SK-N-SH (cell line): ENCODE measurements around the gene DENND6B. TPM values are rescaled to one million over a fixed set of nuclear protein-coding genes. Genes with fewer than 3 reads are reported as not detected.

ENCODE experiments used
- CTCF ChIA-PET: fragments of 300-600, 350-600 bp; formaldehyde crosslinking; extraction: SDS; loops from one replicate; lab custom pipeline; 2021; lab: Yijun Ruan, JAX
- POLR2A ChIA-PET: fragments of 350-600 bp; sonication (Branson Sonifier 250); formaldehyde crosslinking; extraction: SDS; loops from one replicate; lab custom pipeline; 2020; ENCODE audit warnings: antibody characterized with exemption, inconsistent platforms; lab: Yijun Ruan, JAX
- DNase-seq: peaks from one replicate; pipeline ENCODE4 v3.0.0; 2012
- H2AFZ ChIP-seq: fragments of 200-600 bp; sonication (generic); 2 replicates; pipeline ENCODE4 v1.8.1; 2016; ENCODE audit warnings: antibody characterized with exemption, mild to moderate bottlenecking, low read depth
- H3F3A ChIP-seq: fragments of 200-600 bp; sonication (generic); replicated peaks from 2 replicates; pipeline ENCODE3; 2016; ENCODE audit warnings: antibody characterized with exemption, mild to moderate bottlenecking; ENCODE audit not compliant: insufficient read depth
- H3K27ac ChIP-seq, 2 experiments: fragments of 200-500 bp in 1 of 2; fragments of 200-600 bp in 1 of 2; sonication (Bioruptor generic) in 1 of 2; sonication (generic), shearing (Covaris generic) in 1 of 2; 2 replicates each; pipeline versions ENCODE4 v1.5.1 to v1.6.1; 2014 to 2016; ENCODE audit warnings: low read depth in 2 of 2, inconsistent platforms in 1 of 2, low read length in 1 of 2, mild to moderate bottlenecking in 1 of 2, mixed read lengths in 1 of 2
- H3K27me3 ChIP-seq: fragments of 200-600 bp; sonication (generic), shearing (Covaris generic); 2 replicates; pipeline ENCODE4 v1.6.1; 2016; ENCODE audit warnings: mixed run types; ENCODE audit not compliant: insufficient read depth
- H3K36me3 ChIP-seq, 2 experiments: fragments of 200-500 bp in 1 of 2; fragments of 200-600 bp in 1 of 2; sonication (Bioruptor generic) in 1 of 2; sonication (generic) in 1 of 2; replicated peaks in 1 of 2; 2 replicates each; pipeline versions ENCODE3 to v1.5.1; 2014 to 2016; ENCODE audit warnings: low read length in 1 of 2, mild to moderate bottlenecking in 1 of 2; ENCODE audit not compliant: insufficient read depth in 2 of 2, control insufficient read depth in 1 of 2
- H3K4me1 ChIP-seq, 2 experiments: fragments of 200-500 bp in 1 of 2; fragments of 200-600 bp in 1 of 2; sonication (Bioruptor generic) in 1 of 2; sonication (generic), shearing (Covaris generic) in 1 of 2; 2 replicates each; pipeline versions ENCODE4 v1.5.1 to v1.6.1; 2014 to 2016; ENCODE audit warnings: low read depth in 1 of 2, low read length in 1 of 2, mixed run types in 1 of 2; ENCODE audit not compliant: insufficient read depth in 2 of 2, control insufficient read depth in 1 of 2
- H3K4me2 ChIP-seq: fragments of 200-600 bp; sonication (generic), shearing (Covaris generic); 2 replicates; pipeline ENCODE4 v1.6.1; 2017; ENCODE audit warnings: mixed run types
- H3K4me3 ChIP-seq, 2 experiments: fragments of 200-500 bp in 1 of 2; fragments of 200-600 bp in 1 of 2; sonication (Bioruptor generic) in 1 of 2; sonication (generic), shearing (Covaris generic) in 1 of 2; 2 replicates each; pipeline versions ENCODE4 v1.5.1 to v1.8.1; 2014 to 2016; ENCODE audit warnings: low read depth in 2 of 2, inconsistent platforms in 1 of 2, low read length in 1 of 2, mild to moderate bottlenecking in 1 of 2, mixed read lengths in 1 of 2, moderate library complexity in 1 of 2
- H3K79me2 ChIP-seq: fragments of 200-600 bp; sonication (generic); 2 replicates; pipeline ENCODE4 v1.8.1; 2017; ENCODE audit warnings: mild to moderate bottlenecking; ENCODE audit not compliant: insufficient read depth
- H3K9ac ChIP-seq: fragments of 200-600 bp; sonication (generic); 2 replicates; pipeline ENCODE4 v1.6.1; 2017; ENCODE audit warnings: mixed run types
- H3K9me2 ChIP-seq: fragments of 200-600 bp; sonication (generic); 2 replicates; pipeline ENCODE4 v1.6.1; 2017; ENCODE audit warnings: mixed run types
- H3K9me3 ChIP-seq: fragments of 200-600 bp; sonication (generic); 2 replicates; pipeline ENCODE4 v1.6.1; 2017; ENCODE audit warnings: mixed run types, mild to moderate bottlenecking, moderate library complexity
- H4K20me1 ChIP-seq: fragments of 200-600 bp; sonication (generic); 2 replicates; pipeline ENCODE4 v1.6.1; 2017; ENCODE audit warnings: mild to moderate bottlenecking, mixed run types; ENCODE audit not compliant: insufficient read depth
- ELF1 ChIP-seq: IDR thresholded peaks from 2 replicates; pipeline ENCODE4 v1.4.0; 2012
- EZH2phosphoT487 ChIP-seq: fragments of 200-600 bp; sonication (generic); IDR thresholded peaks from 2 replicates; pipeline ENCODE4 v1.6.1; 2017; ENCODE audit warnings: low read depth, mixed run types, mild to moderate bottlenecking, antibody characterized with exemption, moderate library complexity, borderline replicate concordance
- FOSL2 ChIP-seq: IDR thresholded peaks from 2 replicates; pipeline ENCODE4 v1.4.0; 2012; ENCODE audit warnings: low read depth, mild to moderate bottlenecking, moderate library complexity, borderline replicate concordance
- FOXM1 ChIP-seq: IDR thresholded peaks from 2 replicates; pipeline ENCODE4 v1.4.0; 2012; ENCODE audit warnings: low read depth, mild to moderate bottlenecking
- GATA2 ChIP-seq: sonication (generic); formaldehyde crosslinking; IDR thresholded peaks from 2 replicates; pipeline ENCODE4 v1.5.0; 2020; ENCODE audit warnings: mild to moderate bottlenecking, missing genetic modification reagents
- JUND ChIP-seq: IDR thresholded peaks from 2 replicates; pipeline ENCODE4 v1.4.0; 2012
- MXI1 ChIP-seq: IDR thresholded peaks from 2 replicates; pipeline ENCODE4 v1.6.1; 2012; ENCODE audit warnings: mild to moderate bottlenecking, low read depth, low read length, improper control_type of control experiment
- NFIC ChIP-seq: IDR thresholded peaks from 2 replicates; pipeline ENCODE4 v1.4.0; 2012; ENCODE audit warnings: borderline replicate concordance
- PBX3 ChIP-seq: IDR thresholded peaks from 2 replicates; pipeline ENCODE4; 2012
- RAD21 ChIP-seq: IDR thresholded peaks from 2 replicates; pipeline ENCODE4 v1.6.1; 2012; ENCODE audit warnings: mild to moderate bottlenecking, low read length
- RCOR1 ChIP-seq: fragments of 150-350 bp; IDR thresholded peaks from 2 replicates; pipeline ENCODE4 v1.6.1; 2017; ENCODE audit warnings: antibody characterized with exemption, low read length
- RFX5 ChIP-seq: IDR thresholded peaks from 2 replicates; pipeline ENCODE4 v1.6.1; 2012; ENCODE audit warnings: mild to moderate bottlenecking, improper control_type of control experiment, low read length
- RXRA ChIP-seq: IDR thresholded peaks from 2 replicates; pipeline ENCODE4 v1.4.0; 2012; ENCODE audit warnings: low read depth, mild to moderate bottlenecking, borderline replicate concordance
- TAF1 ChIP-seq: IDR thresholded peaks from 2 replicates; pipeline ENCODE4 v1.6.1; 2012; ENCODE audit warnings: low read depth, mild to moderate bottlenecking, low read length, moderate library complexity, borderline replicate concordance
- TCF12 ChIP-seq: IDR thresholded peaks from 2 replicates; pipeline ENCODE4 v1.4.0; 2012
- TEAD4 ChIP-seq: IDR thresholded peaks from 2 replicates; pipeline ENCODE4 v1.4.0; 2012; ENCODE audit warnings: mild to moderate bottlenecking, borderline replicate concordance; ENCODE audit not compliant: insufficient read depth
- USF1 ChIP-seq: IDR thresholded peaks from 2 replicates; pipeline ENCODE4 v1.4.0; 2012; ENCODE audit warnings: low read depth, borderline replicate concordance
- USF2 ChIP-seq: fragments of 150-350 bp; IDR thresholded peaks from 2 replicates; pipeline ENCODE4 v1.6.1; 2017; ENCODE audit warnings: antibody characterized with exemption, low read length, low read depth, borderline replicate concordance
- ZBTB33 ChIP-seq: IDR thresholded peaks from 2 replicates; pipeline ENCODE4 v1.4.0; 2012; ENCODE audit warnings: low read depth, borderline replicate concordance
- WGBS: methylation state at CpG from one replicate; pipeline ENCODE4 v1.1.6; 2017; ENCODE audit warnings: low lambda C conversion rate; 5-methylcytosine and 5-hydroxymethylcytosine counted together
- polyA plus RNA-seq, 3 experiments: library from polyadenylated mRNA; depleted of rRNA; stranded (reverse); fragments of >200 nt; gene quantifications; 2 replicates each; pipeline ENCODE4 v1.2.3, GENCODE V29; 2012

Gene DENND6B
- polyA plus RNA-seq, 1 of the 3 experiments (the other 2 are of a cell fraction): 5.6 TPM

- H3K4me2 ChIP-seq: peak overlapping the region; percentile 92; the same call in 1 of the 2 replicates
- no peak for DNase-seq
- H2AFZ ChIP-seq: no peak overlapping the region
- ChIA-PET POLR2A (no interaction called here), CTCF (interaction anchor here (0.7 to 11.4 kb wide), 2 partner anchors 17 to 74 kb away, joined by 4 to 72 read pairs; partner anchors contain the start of gene HDAC10)
- H3K9me3 ChIP-seq: no peaks in the 10 kb centered on the region
- no peaks in the 10 kb centered on the region for H3K79me2 ChIP-seq
- no peak overlapping the region; a peak in 1 of 4 replicates for H3K27ac ChIP-seq
- peaks cover 7 to 19% of the 10 kb centered on the region in 2 experiments; a peak in 2 of 4 replicates for H3K4me1 ChIP-seq
- 80% methylated on average over 6 of the region's 9 CpGs for WGBS
- H3K4me3 ChIP-seq: 0 out of 4 replicates have a peak overlapping the region, but pooled peaks of 1 of the 2 experiments have one; percentile 60
- peaks cover 18% of the 10 kb centered on the region for H3F3A ChIP-seq
- H3K36me3 ChIP-seq: peaks cover 0 to 9% of the 10 kb centered on the region in 2 experiments
- no peaks in the 10 kb centered on the region for H3K9me2 ChIP-seq
- H4K20me1 ChIP-seq: peaks cover 8% of the 10 kb centered on the region; the same call in 1 of the 2 replicates
- H3K27me3 ChIP-seq: no peaks in the 10 kb centered on the region
- TF ChIP-seq USF1 (no peak), FOSL2 (no peak), RAD21 (no peak), ELF1 (no peak), FOXM1 (no peak), NFIC (no peak), PBX3 (no peak), RFX5 (no peak), GATA2 (no peak), RCOR1 (no peak)
- H3K9ac ChIP-seq: no peak overlapping the region
Measured at GRCh38 chr22:50268655-50269113, 58.1 kb downstream of the DENND6B start.

GRCh38 chr22:50267591-50268390 is 59.0 kb downstream of the DENND6B start:
- Histone ChIP-seq H3K4me2 (no peak overlapping the region), H3K27me3 (no peaks in the 10 kb centered on the region), H3K9ac (no peak overlapping the region), H3K36me3 (peaks cover 0 to 9% of the 10 kb centered on the region in 2 experiments), H2AFZ (no peak overlapping the region), H3K27ac (no peak overlapping the region), H3K9me2 (no peaks in the 10 kb centered on the region), H3K4me3 (no peak overlapping the region), H3K79me2 (no peaks in the 10 kb centered on the region), H3F3A (peaks cover 13% of the 10 kb centered on the region), H4K20me1 (0 out of 2 replicates have a peak, but pooled peaks cover 5% of the 10 kb centered on the region), H3K9me3 (no peaks in the 10 kb centered on the region), H3K4me1 (peaks cover 12 to 25% of the 10 kb centered on the region in 2 experiments; a peak in 2 of 4 replicates)
- WGBS: 95% methylated on average over 53 of the region's 75 CpGs
- DNase-seq: peak; percentile 68
- TF ChIP-seq FOSL2 (no peak), RXRA (no peak), TEAD4 (no peak), JUND (no peak), ELF1 (no peak), ZBTB33 (no peak), TAF1 (no peak), MXI1 (no peak), RAD21 (no peak), USF2 (no peak), TCF12 (no peak), EZH2phosphoT487 (no peak)
- CTCF ChIA-PET: interaction anchor here (0.6 to 11.4 kb wide), 3 partner anchors 8 to 59 kb away, joined by 3 to 72 read pairs (median 3); partner anchors contain the start of gene HDAC10
- POLR2A ChIA-PET: no interaction called here
